Panc1 (cell line): ENCODE measurements around the gene FUT1.

Experiments
- POLR2AphosphoS5 ChIP-seq: IDR thresholded peaks from 2 replicates; pipeline ENCODE4 v1.6.1; 2012; ENCODE audit warnings: mild to moderate bottlenecking, low read depth, low read length, moderate library complexity
- TF ChIP-seq, protein P1 (sequence below): fragments of 450-650 bp; IDR thresholded peaks from 2 replicates; pipeline ENCODE4 v1.5.1; 2017; ENCODE audit warnings: mild to moderate bottlenecking

DNA sequence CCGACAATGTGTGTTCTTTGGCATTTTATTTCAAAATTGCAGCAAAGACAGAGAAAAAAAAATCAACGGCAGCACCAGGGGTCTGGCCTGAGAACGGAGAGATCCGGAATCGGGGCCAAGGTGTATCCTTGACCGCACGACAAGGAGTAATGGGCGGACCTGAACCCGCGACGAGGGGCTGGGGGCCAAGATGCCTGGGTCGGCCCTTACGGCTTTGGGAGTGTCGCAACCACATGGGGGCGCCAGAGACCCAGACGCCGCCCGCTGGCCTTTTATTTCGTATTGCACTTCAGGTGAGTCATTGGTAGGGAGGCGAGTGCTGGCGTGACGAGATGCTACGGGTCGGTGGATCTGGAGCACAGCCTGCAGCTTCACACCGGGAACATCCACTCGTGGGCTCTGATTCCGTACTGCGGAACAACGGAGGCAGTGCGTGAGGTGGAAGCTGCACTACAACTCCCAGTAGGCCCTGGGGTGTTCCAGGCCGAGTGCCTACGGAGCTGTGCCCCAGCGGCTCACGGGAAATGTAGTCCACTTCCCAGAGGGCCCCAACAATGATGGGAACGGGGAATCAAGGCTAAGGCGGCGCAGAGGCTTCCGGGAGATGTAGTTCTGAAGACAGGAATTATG is 42.7 kb upstream of the FUT1 start:
- peak; percentile 46; the same call in 1 of the 2 replicates for TF ChIP-seq POLR2AphosphoS5
- TF ChIP-seq, protein P1, sequence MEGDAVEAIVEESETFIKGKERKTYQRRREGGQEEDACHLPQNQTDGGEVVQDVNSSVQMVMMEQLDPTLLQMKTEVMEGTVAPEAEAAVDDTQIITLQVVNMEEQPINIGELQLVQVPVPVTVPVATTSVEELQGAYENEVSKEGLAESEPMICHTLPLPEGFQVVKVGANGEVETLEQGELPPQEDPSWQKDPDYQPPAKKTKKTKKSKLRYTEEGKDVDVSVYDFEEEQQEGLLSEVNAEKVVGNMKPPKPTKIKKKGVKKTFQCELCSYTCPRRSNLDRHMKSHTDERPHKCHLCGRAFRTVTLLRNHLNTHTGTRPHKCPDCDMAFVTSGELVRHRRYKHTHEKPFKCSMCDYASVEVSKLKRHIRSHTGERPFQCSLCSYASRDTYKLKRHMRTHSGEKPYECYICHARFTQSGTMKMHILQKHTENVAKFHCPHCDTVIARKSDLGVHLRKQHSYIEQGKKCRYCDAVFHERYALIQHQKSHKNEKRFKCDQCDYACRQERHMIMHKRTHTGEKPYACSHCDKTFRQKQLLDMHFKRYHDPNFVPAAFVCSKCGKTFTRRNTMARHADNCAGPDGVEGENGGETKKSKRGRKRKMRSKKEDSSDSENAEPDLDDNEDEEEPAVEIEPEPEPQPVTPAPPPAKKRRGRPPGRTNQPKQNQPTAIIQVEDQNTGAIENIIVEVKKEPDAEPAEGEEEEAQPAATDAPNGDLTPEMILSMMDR, result peak; percentile 94
